ENCODE measurements around the gene SNX17.

DNA sequence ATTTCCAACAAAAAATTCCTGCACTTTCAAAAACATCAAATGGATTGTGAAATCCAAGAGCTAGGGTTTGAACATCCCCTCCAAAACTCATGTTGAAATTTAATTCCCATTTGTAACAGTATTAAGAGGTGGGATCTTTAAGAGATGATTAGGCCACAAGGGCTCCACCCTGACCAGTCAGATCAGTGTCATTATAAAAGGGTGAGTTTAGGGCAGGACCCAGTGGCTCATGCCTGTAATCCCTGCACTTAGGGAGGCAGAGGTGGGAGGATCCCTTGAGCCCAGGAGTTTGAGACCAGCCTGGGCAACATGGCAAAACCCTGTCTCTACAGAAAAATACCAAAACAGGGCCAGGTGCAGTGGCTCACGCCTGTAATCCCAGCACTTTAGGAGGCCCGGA, 22.8 kb upstream of the SNX17 start:
- TF ChIP-seq POLR2A (IDR thresholded peaks at IDR 0.05) (no peak), EP300 (IDR thresholded peaks at IDR 0.05) (no peak)
- TF ChIP-seq, protein P1, sequence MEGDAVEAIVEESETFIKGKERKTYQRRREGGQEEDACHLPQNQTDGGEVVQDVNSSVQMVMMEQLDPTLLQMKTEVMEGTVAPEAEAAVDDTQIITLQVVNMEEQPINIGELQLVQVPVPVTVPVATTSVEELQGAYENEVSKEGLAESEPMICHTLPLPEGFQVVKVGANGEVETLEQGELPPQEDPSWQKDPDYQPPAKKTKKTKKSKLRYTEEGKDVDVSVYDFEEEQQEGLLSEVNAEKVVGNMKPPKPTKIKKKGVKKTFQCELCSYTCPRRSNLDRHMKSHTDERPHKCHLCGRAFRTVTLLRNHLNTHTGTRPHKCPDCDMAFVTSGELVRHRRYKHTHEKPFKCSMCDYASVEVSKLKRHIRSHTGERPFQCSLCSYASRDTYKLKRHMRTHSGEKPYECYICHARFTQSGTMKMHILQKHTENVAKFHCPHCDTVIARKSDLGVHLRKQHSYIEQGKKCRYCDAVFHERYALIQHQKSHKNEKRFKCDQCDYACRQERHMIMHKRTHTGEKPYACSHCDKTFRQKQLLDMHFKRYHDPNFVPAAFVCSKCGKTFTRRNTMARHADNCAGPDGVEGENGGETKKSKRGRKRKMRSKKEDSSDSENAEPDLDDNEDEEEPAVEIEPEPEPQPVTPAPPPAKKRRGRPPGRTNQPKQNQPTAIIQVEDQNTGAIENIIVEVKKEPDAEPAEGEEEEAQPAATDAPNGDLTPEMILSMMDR (IDR thresholded peaks at IDR 0.05) = no peak
